Breast epithelium (tissue), 3 donors: ENCODE data around the gene TEX35.

Source experiments
- POLR2A ChIP-seq: fragments of 450-650 bp; IDR thresholded peaks from one replicate; pipeline ENCODE4 v1.6.1; 2016; ENCODE audit warnings: antibody characterized with exemption, mild to moderate bottlenecking, moderate library complexity
- TF ChIP-seq, protein P1 (sequence below), 3 donors: fragments of 450-650 bp; IDR thresholded peaks; one replicate each; pipeline ENCODE4 v1.5.1; 2016 to 2017; ENCODE audit warnings: antibody characterized with exemption in 3 of 3, mild to moderate bottlenecking in 3 of 3, moderate library complexity in 3 of 3

DNA sequence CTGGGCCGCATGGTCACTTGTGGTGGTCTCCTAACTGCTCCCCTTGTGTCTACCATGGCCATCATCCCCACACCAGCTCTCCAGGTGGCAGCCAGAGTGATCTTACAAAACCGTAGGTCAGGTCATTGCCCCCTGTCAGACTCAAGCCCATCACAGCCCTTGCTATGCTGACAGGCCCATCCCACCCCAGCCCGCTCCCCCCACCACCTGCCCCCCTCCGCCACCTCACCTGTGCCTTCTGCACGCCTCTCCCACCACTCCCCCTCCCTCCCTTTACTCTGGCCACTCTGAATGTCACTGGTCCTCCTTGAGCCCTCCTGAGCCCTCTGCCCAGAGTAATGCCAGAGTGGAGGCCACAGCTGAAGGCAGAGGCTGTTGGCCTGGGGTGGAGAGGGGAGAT lies 28.5 kb downstream of the TEX35 start:
- TF ChIP-seq, protein P1, sequence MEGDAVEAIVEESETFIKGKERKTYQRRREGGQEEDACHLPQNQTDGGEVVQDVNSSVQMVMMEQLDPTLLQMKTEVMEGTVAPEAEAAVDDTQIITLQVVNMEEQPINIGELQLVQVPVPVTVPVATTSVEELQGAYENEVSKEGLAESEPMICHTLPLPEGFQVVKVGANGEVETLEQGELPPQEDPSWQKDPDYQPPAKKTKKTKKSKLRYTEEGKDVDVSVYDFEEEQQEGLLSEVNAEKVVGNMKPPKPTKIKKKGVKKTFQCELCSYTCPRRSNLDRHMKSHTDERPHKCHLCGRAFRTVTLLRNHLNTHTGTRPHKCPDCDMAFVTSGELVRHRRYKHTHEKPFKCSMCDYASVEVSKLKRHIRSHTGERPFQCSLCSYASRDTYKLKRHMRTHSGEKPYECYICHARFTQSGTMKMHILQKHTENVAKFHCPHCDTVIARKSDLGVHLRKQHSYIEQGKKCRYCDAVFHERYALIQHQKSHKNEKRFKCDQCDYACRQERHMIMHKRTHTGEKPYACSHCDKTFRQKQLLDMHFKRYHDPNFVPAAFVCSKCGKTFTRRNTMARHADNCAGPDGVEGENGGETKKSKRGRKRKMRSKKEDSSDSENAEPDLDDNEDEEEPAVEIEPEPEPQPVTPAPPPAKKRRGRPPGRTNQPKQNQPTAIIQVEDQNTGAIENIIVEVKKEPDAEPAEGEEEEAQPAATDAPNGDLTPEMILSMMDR (IDR thresholded peaks at IDR 0.05): no peak
- no peak for TF ChIP-seq POLR2A
